Bone marrow (tissue), 2 donors: ENCODE measurements around the gene MRPL18.

Source experiments
- DNase-seq, 2 donors: peaks; one replicate each; lab custom pipeline; 2025; lab: John Stamatoyannopoulos, UW

The MRPL18 gene

GRCh38 chr6:159844737-159845645 is 54.7 kb downstream of the MRPL18 start:
- DNase-seq = no peak
